A549 (cell line): Measurements from ENCODE around the gene PDE4D. TPM values are rescaled to one million over a fixed set of nuclear protein-coding genes. Genes with fewer than 3 reads are reported as not detected.

Source experiments
- ATAC-seq, 2 experiments: fragments of 200-7000 bp in 1 of 2; fragments of >200 bp in 1 of 2; cut with Nextera tagmentation in 1 of 2; cut with Tn5 transposase in 1 of 2; 3 replicates each; pipeline versions ENCODE4 v1.8.0 to v1.9.1; 2018 to 2020; ENCODE audit warnings: mild to moderate bottlenecking in 1 of 2, moderate library complexity in 1 of 2
- CTCF ChIA-PET: fragments of 300-600 bp; sonication (Branson Sonifier 250); formaldehyde crosslinking; extraction: SDS; loops from one replicate; lab custom pipeline; 2021; ENCODE audit warnings: antibody characterized with exemption, inconsistent platforms; lab: Yijun Ruan, JAX
- POLR2A ChIA-PET: fragments of 350-600 bp; formaldehyde crosslinking; extraction: SDS; loops from one replicate; lab custom pipeline; 2021; ENCODE audit warnings: antibody characterized with exemption, inconsistent platforms; lab: Yijun Ruan, JAX
- DNase-seq, 2 experiments: peaks; one replicate each; pipeline versions ENCODE4 v3.0.0 to v3.0.0-alpha.2; 2011 to 2016; ENCODE audit warnings: low read depth in 1 of 2, low spot score in 1 of 2
- FAIRE-seq: peaks from 2 replicates; lab custom pipeline; 2011; peaks lifted over from hg19 to GRCh38; lab: Jason Lieb, UNC
- H3K27ac ChIP-seq, 2 experiments: fragments of >200 bp; sonication (Bioruptor Twin); formaldehyde crosslinking; 3 replicates each; pipeline ENCODE4 v1.5.1; 2016 to 2017
- H3K4me1 ChIP-seq: fragments of >200 bp; sonication (Bioruptor Twin); formaldehyde crosslinking; 3 replicates; pipeline ENCODE4 v1.6.1; 2016
- H3K4me2 ChIP-seq: fragments of >200 bp; sonication (Bioruptor Twin); formaldehyde crosslinking; 3 replicates; pipeline ENCODE4 v1.6.1; 2016
- H3K4me3 ChIP-seq: fragments of >200 bp; sonication (Bioruptor Twin); formaldehyde crosslinking; 3 replicates; pipeline ENCODE4 v1.5.1; 2016
- H3K9me3 ChIP-seq: fragments of >200 bp; sonication (Bioruptor Twin); formaldehyde crosslinking; 3 replicates; pipeline ENCODE4 v1.6.1; 2016
- CBX8 ChIP-seq: fragments of 200-600 bp; sonication (generic); IDR thresholded peaks from 2 replicates; pipeline ENCODE4 v1.6.1; 2016
- CEBPB ChIP-seq, 2 experiments: fragments of >200 bp in 1 of 2; sonication (Bioruptor Twin) in 1 of 2; formaldehyde crosslinking in 1 of 2; IDR thresholded peaks; 2 replicates each; pipeline ENCODE4 v1.6.1; 2012 to 2016
- CHD2 ChIP-seq: fragments of 150-350 bp; IDR thresholded peaks from 2 replicates; pipeline ENCODE4 v1.6.1; 2014; ENCODE audit warnings: low read length; ENCODE audit not compliant: partially characterized antibody
- CHD4 ChIP-seq: fragments of 200-600 bp; sonication (generic); IDR thresholded peaks from 2 replicates; pipeline ENCODE4 v1.6.1; 2016; ENCODE audit warnings: antibody characterized with exemption, mild to moderate bottlenecking, borderline replicate concordance
- EHMT2 ChIP-seq: fragments of 200-600 bp; sonication (generic); IDR thresholded peaks from 2 replicates; pipeline ENCODE4 v1.6.1; 2016; ENCODE audit warnings: antibody characterized with exemption, low read depth, mild to moderate bottlenecking, moderate library complexity
- EP300 ChIP-seq, 2 experiments: fragments of >200 bp; sonication (Bioruptor Twin); formaldehyde crosslinking; IDR thresholded peaks; 2 replicates in 1 of 2; 3 replicates in 1 of 2; pipeline ENCODE4 v1.6.1; 2016 to 2017
- FOSB ChIP-seq: fragments of 250-450 bp; sonication (Bioruptor Pico); IDR thresholded peaks from 2 replicates; pipeline ENCODE4 v1.5.0; 2020; ENCODE audit warnings: mild to moderate bottlenecking, moderate library complexity
- GATA3 ChIP-seq: IDR thresholded peaks from 2 replicates; pipeline ENCODE4 v1.6.1; 2012; ENCODE audit warnings: borderline replicate concordance
- HES2 ChIP-seq: fragments of >200 bp; sonication (Bioruptor Twin); formaldehyde crosslinking; IDR thresholded peaks from 2 replicates; pipeline ENCODE4 v1.6.1; 2016
- HOXA7 ChIP-seq: fragments of 250-450 bp; sonication (Bioruptor Pico); IDR thresholded peaks from 2 replicates; pipeline ENCODE4 v1.5.0; 2020; ENCODE audit warnings: mild to moderate bottlenecking, moderate library complexity
- HOXB5 ChIP-seq: fragments of 250-450 bp; sonication (Bioruptor Pico); IDR thresholded peaks from 2 replicates; pipeline ENCODE4 v1.5.0; 2020; ENCODE audit warnings: mild to moderate bottlenecking, moderate library complexity
- JUN ChIP-seq, 2 experiments: fragments of >200 bp; sonication (Bioruptor Twin); formaldehyde crosslinking; IDR thresholded peaks; 2 replicates in 1 of 2; 3 replicates in 1 of 2; pipeline ENCODE4 v1.6.1; 2016 to 2017
- KDM1A ChIP-seq: fragments of 200-600 bp; sonication (generic); IDR thresholded peaks from 2 replicates; pipeline ENCODE4 v1.6.1; 2016; ENCODE audit warnings: low read depth, mild to moderate bottlenecking
- KDM5A ChIP-seq: fragments of 200-600 bp; sonication (generic); IDR thresholded peaks from 2 replicates; pipeline ENCODE4 v1.6.1; 2016; ENCODE audit warnings: antibody characterized with exemption, mild to moderate bottlenecking
- MAFK ChIP-seq: fragments of 450-650 bp; IDR thresholded peaks from 2 replicates; pipeline ENCODE4 v1.6.1; 2014; ENCODE audit not compliant: partially characterized antibody
- MAZ ChIP-seq: fragments of 150-350 bp; IDR thresholded peaks from 2 replicates; pipeline ENCODE4 v1.6.1; 2014; ENCODE audit warnings: antibody characterized with exemption, low read depth, low read length, borderline replicate concordance
- POLR2A ChIP-seq: IDR thresholded peaks from 2 replicates; pipeline ENCODE4 v1.6.1; 2012; ENCODE audit warnings: mild to moderate bottlenecking, low read length
- POLR2AphosphoS2 ChIP-seq: conservative IDR thresholded peaks from 2 replicates; pipeline ENCODE4 v1.6.1; 2012; ENCODE audit warnings: low read length, improper control_type of control experiment, inconsistent platforms
- RCOR1 ChIP-seq: fragments of 150-350 bp; IDR thresholded peaks from 2 replicates; pipeline ENCODE4 v1.6.1; 2014; ENCODE audit warnings: antibody characterized with exemption, low read length, low read depth
- TFCP2L1 ChIP-seq: fragments of 250-450 bp; sonication (Bioruptor Pico); IDR thresholded peaks from 2 replicates; pipeline ENCODE4 v1.5.0; 2021; ENCODE audit warnings: mild to moderate bottlenecking
- ZSCAN20 ChIP-seq: fragments of 250-450 bp; sonication (Bioruptor Pico); IDR thresholded peaks from 2 replicates; pipeline ENCODE4 v1.8.0; 2022; ENCODE audit warnings: mild to moderate bottlenecking, moderate library complexity
- WGBS: methylation state at CpG from one replicate; pipeline ENCODE4 v1.1.6; 2017; ENCODE audit errors: missing lambda C conversion rate; 5-methylcytosine and 5-hydroxymethylcytosine counted together
- polyA plus RNA-seq, 4 experiments: library from polyadenylated mRNA; depleted of rRNA in 3 of 4; stranded (reverse); fragments of >200 nt; fragmentation: RNase III in 1 of 4; extraction: RNeasy Plus Mini Kit Qiagen cat#74134 plus additional on column Dnase treatment in 1 of 4; gene quantifications; 2 replicates in 3 of 4; 3 replicates in 1 of 4; pipeline ENCODE4 v1.2.3, GENCODE V29; 2011 to 2017
- TF ChIP-seq, protein P1 (sequence below): fragments of 250-450 bp; sonication (Bioruptor Pico); IDR thresholded peaks from 2 replicates; pipeline ENCODE4 v1.5.0; 2021; ENCODE audit warnings: mild to moderate bottlenecking, moderate library complexity, borderline replicate concordance
- TF ChIP-seq, protein P2 (sequence below): IDR thresholded peaks from 2 replicates; pipeline ENCODE4 v1.6.1; 2012

The PDE4D gene
- polyA plus RNA-seq, 2 of the 4 experiments (the other 2 are of a cell fraction), result 74.0 to 213 TPM

DNA sequence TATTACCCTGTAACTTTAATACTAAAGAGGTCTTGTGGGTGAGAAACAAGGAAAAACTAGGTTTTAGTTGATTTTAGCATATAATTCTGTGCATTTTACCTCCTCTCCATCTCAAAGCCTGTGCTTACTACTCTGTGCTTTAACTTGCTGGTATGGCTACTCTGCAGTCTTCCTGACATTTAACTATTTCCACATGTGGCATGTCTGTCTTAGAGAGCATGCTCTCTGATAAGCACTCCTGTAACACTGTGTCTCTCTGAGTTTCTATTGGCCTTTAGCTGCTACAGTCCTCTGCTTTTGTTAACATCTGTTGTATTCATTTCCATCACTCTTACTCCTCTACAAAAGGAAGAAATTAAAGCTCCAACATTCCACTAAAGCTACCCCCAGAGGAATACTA is 892.4 kb downstream of the PDE4D start:
- peaks cover 100% of the 10 kb centered on the region for H3K4me1 ChIP-seq
- peak overlapping the region; percentile 58 for H3K4me2 ChIP-seq
- H3K9me3 ChIP-seq, result no peaks in the 10 kb centered on the region
- ChIA-PET CTCF (interaction anchor here (1.6 to 3.3 kb wide), 4 partner anchors 17 to 173 kb away, joined by 4 to 16 read pairs (median 6); no protein-coding TSS in a partner anchor), POLR2A (interaction anchor here (1.1 to 1.6 kb wide), 2 partner anchors 110 to 173 kb away, joined by 3 to 10 read pairs; no protein-coding TSS in a partner anchor)
- TF ChIP-seq POLR2AphosphoS2 (0 out of 2 replicates have a peak, but pooled peaks have one; percentile 86), HOXA7 (CRISPR knock-in tag) (0 out of 2 replicates have a peak, but pooled peaks have one; percentile 13), FOSB (CRISPR knock-in tag) (no peak)
- TF ChIP-seq, protein P1, sequence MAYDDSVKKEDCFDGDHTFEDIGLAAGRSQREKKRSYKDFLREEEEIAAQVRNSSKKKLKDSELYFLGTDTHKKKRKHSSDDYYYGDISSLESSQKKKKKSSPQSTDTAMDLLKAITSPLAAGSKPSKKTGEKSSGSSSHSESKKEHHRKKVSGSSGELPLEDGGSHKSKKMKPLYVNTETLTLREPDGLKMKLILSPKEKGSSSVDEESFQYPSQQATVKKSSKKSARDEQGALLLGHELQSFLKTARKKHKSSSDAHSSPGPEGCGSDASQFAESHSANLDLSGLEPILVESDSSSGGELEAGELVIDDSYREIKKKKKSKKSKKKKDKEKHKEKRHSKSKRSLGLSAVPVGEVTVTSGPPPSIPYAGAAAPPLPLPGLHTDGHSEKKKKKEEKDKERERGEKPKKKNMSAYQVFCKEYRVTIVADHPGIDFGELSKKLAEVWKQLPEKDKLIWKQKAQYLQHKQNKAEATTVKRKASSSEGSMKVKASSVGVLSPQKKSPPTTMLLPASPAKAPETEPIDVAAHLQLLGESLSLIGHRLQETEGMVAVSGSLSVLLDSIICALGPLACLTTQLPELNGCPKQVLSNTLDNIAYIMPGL (CRISPR knock-in tag), result 0 out of 2 replicates have a peak, but pooled peaks have one; percentile 10
- TF ChIP-seq, protein P2, sequence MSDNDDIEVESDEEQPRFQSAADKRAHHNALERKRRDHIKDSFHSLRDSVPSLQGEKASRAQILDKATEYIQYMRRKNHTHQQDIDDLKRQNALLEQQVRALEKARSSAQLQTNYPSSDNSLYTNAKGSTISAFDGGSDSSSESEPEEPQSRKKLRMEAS, result peak; percentile 20; the same call in 1 of the 2 replicates
- H3K4me3 ChIP-seq, result no peak overlapping the region
- ATAC-seq, result peak in 1 of 2 experiments; percentile 29; a peak in 3 of 6 replicates
- H3K27ac ChIP-seq, result peak overlapping the region; percentile 50 to 77; a peak in 5 of 6 replicates
- DNase-seq, result no peak
- no peak for FAIRE-seq

- no peak for DNase-seq
- Histone ChIP-seq H3K27ac (peak overlapping the region; percentile 31 to 77; a peak in 4 of 6 replicates), H3K4me3 (0 out of 3 replicates have a peak overlapping the region, but pooled peaks have one; percentile 0), H3K4me2 (peak overlapping the region; percentile 58), H3K9me3 (no peaks in the 10 kb centered on the region), H3K4me1 (peaks cover 91% of the 10 kb centered on the region)
- 50% methylated on average over 3 of the region's 3 CpGs for WGBS
- POLR2A ChIA-PET, result interaction anchor here (0.8 to 1.9 kb wide), 3 partner anchors 33 to 109 kb away, joined by 3 to 16 read pairs (median 3); no protein-coding TSS in a partner anchor
- no peak; the same call in 1 of the 2 replicates for TF ChIP-seq TFCP2L1 (CRISPR knock-in tag)
- TF ChIP-seq HOXA7 (CRISPR knock-in tag), result peak; percentile 70; the same call in 1 of the 2 replicates
- no peak for TF ChIP-seq KDM5A
- no peak for TF ChIP-seq CEBPB (IDR thresholded peaks at IDR 0.05)
- TF ChIP-seq FOSB (CRISPR knock-in tag), result no peak
- no peak for TF ChIP-seq RCOR1
- FAIRE-seq, result peak; percentile 74
- peak; percentile 25 to 29; a peak in 4 of 6 replicates for ATAC-seq
- CTCF ChIA-PET, result interaction anchor here (2.0 to 3.3 kb wide), 6 partner anchors 10 to 189 kb away, joined by 5 to 17 read pairs (median 8); no protein-coding TSS in a partner anchor
Measured at GRCh38 chr5:59000211-59000610, 893.3 kb downstream of the PDE4D start.

GRCh38 chr5:58999804-59000203 is 893.7 kb downstream of the PDE4D start:
- ATAC-seq (peak; percentile 83 to 89), FAIRE-seq (no peak), DNase-seq (peak; percentile 75 to 95)
- peaks cover 91% of the 10 kb centered on the region for H3K4me1 ChIP-seq
- H3K4me3 ChIP-seq, result peak overlapping the region; percentile 28; the same call in 1 of the 3 replicates
- H3K27ac ChIP-seq, result peak overlapping the region; percentile 31 to 77; a peak in 4 of 6 replicates
- H3K4me2 ChIP-seq, result peak overlapping the region; percentile 58
- WGBS, result 22% methylated on average over 7 of the region's 7 CpGs
- H3K9me3 ChIP-seq, result no peaks in the 10 kb centered on the region
- POLR2A ChIA-PET, result interaction anchor here (0.5 to 1.9 kb wide), 4 partner anchors 31 to 108 kb away, joined by 3 to 16 read pairs (median 3); no protein-coding TSS in a partner anchor
- CTCF ChIA-PET, result interaction anchor here (2.0 to 3.3 kb wide), 6 partner anchors 10 to 189 kb away, joined by 5 to 17 read pairs (median 8); no protein-coding TSS in a partner anchor
- TF ChIP-seq GATA3 (no peak), JUN (IDR thresholded peaks at IDR 0.05) (0 out of 5 replicates have a peak, but pooled peaks of 1 of the 2 experiments have one; percentile 30), MAZ (no peak), POLR2A (no peak), RCOR1 (no peak), HES2 (no peak), MAFK (peak; percentile 42), KDM1A (no peak), HOXB5 (CRISPR knock-in tag) (no peak), TFCP2L1 (CRISPR knock-in tag) (no peak), FOSB (CRISPR knock-in tag) (no peak), EP300 (IDR thresholded peaks at IDR 0.05) (no peak), CEBPB (IDR thresholded peaks at IDR 0.05) (no peak), CHD4 (no peak), CHD2 (no peak), POLR2AphosphoS2 (0 out of 2 replicates have a peak, but pooled peaks have one; percentile 53), CBX8 (no peak), ZSCAN20 (CRISPR knock-in tag) (no peak), EHMT2 (no peak)
- TF ChIP-seq, all 56 proteins: peak for 3
